GM12873 (cell line): ENCODE results near the gene TMEM242.

Source experiments
- CTCF ChIP-seq: IDR thresholded peaks from 2 replicates; pipeline ENCODE4 v1.5.1; 2012; ENCODE audit warnings: low read depth, mild to moderate bottlenecking, moderate library complexity, low read length, control low read depth; ENCODE audit not compliant: insufficient read depth; ENCODE audit errors: missing control alignments

Gene TMEM242

GRCh38 chr6:157294654-157295053 is 28.7 kb downstream of the TMEM242 start:
- no peak for TF ChIP-seq CTCF

GRCh38 chr6:157293780-157294179 is 29.5 kb downstream of the TMEM242 start:
- TF ChIP-seq CTCF = no peak

- no peak for TF ChIP-seq CTCF
Measured at GRCh38 chr6:157292202-157292601, 31.1 kb downstream of the TMEM242 start.

- TF ChIP-seq CTCF = no peak
Measured at GRCh38 chr6:157291356-157291755, 32.0 kb downstream of the TMEM242 start.

- no peak for TF ChIP-seq CTCF
Measured at GRCh38 chr6:157290797-157291196, 32.5 kb downstream of the TMEM242 start.

- TF ChIP-seq CTCF = no peak
Measured at GRCh38 chr6:157289764-157290163, 33.6 kb downstream of the TMEM242 start.

- no peak for TF ChIP-seq CTCF
Measured at GRCh38 chr6:157288575-157288974, 34.7 kb downstream of the TMEM242 start.
